Testis (tissue), 3 donors: ENCODE data around the gene TMCO1. TPM values are rescaled to one million over a fixed set of nuclear protein-coding genes. Genes with fewer than 3 reads are reported as not detected.
A peak's percentile ranks its signal among the peaks of the same experiment; 100 is the strongest.
"Not testable (repeated sequence)": the region's sequence is repeated elsewhere in the genome, so short reads cannot be mapped to it uniquely, and the experiment has no call there.

Source experiments
- DNase-seq: peaks from one replicate; pipeline ENCODE4 v3.0.0-alpha.2; 2019
- H3K27ac ChIP-seq, 2 donors: fragments of 200-600 bp; sonication (generic); one replicate each; pipeline ENCODE4 v1.5.1; 2019
- H3K27me3 ChIP-seq: fragments of 200-600 bp; sonication (generic); one replicate; pipeline ENCODE4 v1.5.1; 2019
- H3K36me3 ChIP-seq: fragments of 200-600 bp; sonication (generic); one replicate; pipeline ENCODE4 v1.5.1; 2017; ENCODE audit warnings: low read depth; ENCODE audit errors: missing control alignments
- H3K4me1 ChIP-seq: fragments of 200-600 bp; sonication (generic); one replicate; pipeline ENCODE4 v1.5.1; 2019
- H3K4me3 ChIP-seq, 2 donors: fragments of 200-600 bp; sonication (generic); one replicate each; pipeline ENCODE4 v1.5.1; 2017 to 2019
- H3K9me3 ChIP-seq: fragments of 200-600 bp; sonication (generic); one replicate; pipeline ENCODE4 v1.5.1; 2017
- POLR2A ChIP-seq: fragments of 450-650 bp; IDR thresholded peaks from one replicate; pipeline ENCODE4 v1.6.1; 2017; ENCODE audit warnings: antibody characterized with exemption, mild to moderate bottlenecking, moderate library complexity
- WGBS, 2 donors: methylation state at CpG; one replicate each; pipeline ENCODE4 v1.1.5; 2018; 5-methylcytosine and 5-hydroxymethylcytosine counted together
- intact Hi-C: fragments of 100-400 bp; cut with DNase I; formaldehyde crosslinking; loops from one replicate; pipeline ENCODE4 v1.15.1; 2023; ENCODE audit warnings: low total_unique reads
- polyA plus RNA-seq: library from polyadenylated mRNA; stranded (reverse); fragments of 350-450 nt; fragmentation: Illumina TruSeq; extraction: RNeasy Lipid Tissue Mini Kit (QIAGEN cat#74804); gene quantifications from one replicate; pipeline ENCODE4 v1.2.3, GENCODE V29; 2014; ENCODE audit warnings: low read depth, low replicate concordance; ENCODE audit not compliant: insufficient read depth
- total RNA-seq, 2 donors: library from RNA; depleted of rRNA; stranded (reverse); fragments of >200 nt; gene quantifications; one replicate each; pipeline ENCODE4 v1.2.3, GENCODE V29; 2016
- TF ChIP-seq, protein P1 (sequence below), 3 experiments: fragments of 450-650 bp in 2 of 3; fragments of 200-600 bp in 1 of 3; sonication (generic) in 1 of 3; IDR thresholded peaks; one replicate each; pipeline ENCODE4 v1.5.1; 2016 to 2019; ENCODE audit warnings: antibody characterized with exemption in 3 of 3, mild to moderate bottlenecking in 2 of 3, moderate library complexity in 1 of 3

Gene TMCO1
- total and polyA plus RNA-seq, 3 donors from 2014 or later, result 97.5 to 195 (median 114) TPM

DNA sequence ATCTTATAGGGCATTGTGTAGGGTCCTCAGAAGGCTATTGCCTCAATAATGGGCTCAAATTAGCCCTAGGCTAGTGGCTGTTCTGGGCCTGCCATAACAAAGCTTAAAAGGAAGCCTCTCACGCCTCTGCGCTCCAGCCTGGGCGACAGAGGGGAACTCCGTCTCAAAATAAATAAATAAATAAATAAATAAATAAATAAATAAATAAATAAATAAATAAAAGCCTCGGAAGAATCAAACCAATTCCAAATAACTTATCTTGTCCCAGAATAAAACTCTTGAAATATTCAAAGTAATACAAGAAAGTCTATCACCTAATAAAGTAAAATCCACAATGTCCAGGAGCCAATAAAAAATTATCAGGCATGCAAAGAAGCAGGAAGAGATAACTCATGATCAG, 55.9 kb downstream of the TMCO1 start:
- Histone ChIP-seq H3K9me3 (no peaks in the 10 kb centered on the region), H3K36me3 (no peaks in the 10 kb centered on the region), H3K27ac (no peak overlapping the region), H3K4me1 (peaks cover 4% of the 10 kb centered on the region), H3K4me3 (no peak overlapping the region), H3K27me3 (no peaks in the 10 kb centered on the region)
- no peak for DNase-seq
- TF ChIP-seq POLR2A, result no peak
- TF ChIP-seq, protein P1, sequence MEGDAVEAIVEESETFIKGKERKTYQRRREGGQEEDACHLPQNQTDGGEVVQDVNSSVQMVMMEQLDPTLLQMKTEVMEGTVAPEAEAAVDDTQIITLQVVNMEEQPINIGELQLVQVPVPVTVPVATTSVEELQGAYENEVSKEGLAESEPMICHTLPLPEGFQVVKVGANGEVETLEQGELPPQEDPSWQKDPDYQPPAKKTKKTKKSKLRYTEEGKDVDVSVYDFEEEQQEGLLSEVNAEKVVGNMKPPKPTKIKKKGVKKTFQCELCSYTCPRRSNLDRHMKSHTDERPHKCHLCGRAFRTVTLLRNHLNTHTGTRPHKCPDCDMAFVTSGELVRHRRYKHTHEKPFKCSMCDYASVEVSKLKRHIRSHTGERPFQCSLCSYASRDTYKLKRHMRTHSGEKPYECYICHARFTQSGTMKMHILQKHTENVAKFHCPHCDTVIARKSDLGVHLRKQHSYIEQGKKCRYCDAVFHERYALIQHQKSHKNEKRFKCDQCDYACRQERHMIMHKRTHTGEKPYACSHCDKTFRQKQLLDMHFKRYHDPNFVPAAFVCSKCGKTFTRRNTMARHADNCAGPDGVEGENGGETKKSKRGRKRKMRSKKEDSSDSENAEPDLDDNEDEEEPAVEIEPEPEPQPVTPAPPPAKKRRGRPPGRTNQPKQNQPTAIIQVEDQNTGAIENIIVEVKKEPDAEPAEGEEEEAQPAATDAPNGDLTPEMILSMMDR (IDR thresholded peaks at IDR 0.05), result no peak
- intact Hi-C loops, result no loop called here
- WGBS, 2 donors, result 81 to 94% methylated on average over 5 of the region's 5 CpGs

DNA sequence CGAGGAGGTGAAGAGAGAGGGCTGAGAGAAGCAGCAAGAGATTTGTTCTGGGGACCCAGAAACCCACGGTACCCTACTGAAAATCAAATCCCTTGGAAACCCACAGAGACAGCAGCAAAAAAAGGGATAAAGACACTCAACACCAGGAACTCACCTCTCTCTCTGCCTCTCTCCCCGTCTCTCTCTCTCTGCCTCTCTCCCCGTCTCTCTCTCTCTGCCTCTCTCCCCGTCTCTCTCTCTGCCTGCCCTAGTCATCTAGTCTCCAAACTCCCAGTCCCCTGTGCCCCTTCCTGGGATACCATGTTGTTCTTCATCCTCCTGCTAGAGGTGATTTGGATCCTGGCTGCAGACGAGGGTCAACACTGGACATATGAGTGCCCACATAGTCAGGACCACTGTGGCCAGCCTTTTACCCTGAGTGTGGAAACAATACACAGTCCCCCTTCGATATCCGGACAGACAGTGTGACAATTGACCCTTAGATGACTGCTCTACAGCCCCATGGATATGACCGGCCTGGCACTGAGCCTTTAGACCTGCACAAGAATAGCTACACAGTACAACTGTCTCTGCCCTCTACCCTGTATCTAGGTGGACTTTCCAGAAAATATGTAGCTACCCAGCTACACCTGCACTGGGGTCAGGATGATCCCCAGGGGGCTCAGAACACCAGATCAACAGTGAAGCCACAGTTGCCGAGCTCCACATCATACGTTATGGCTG, 60.5 kb downstream of the TMCO1 start:
- Histone ChIP-seq H3K4me3 (no peak overlapping the region), H3K36me3 (no peaks in the 10 kb centered on the region), H3K9me3 (no peaks in the 10 kb centered on the region), H3K4me1 (no peaks in the 10 kb centered on the region), H3K27me3 (no peaks in the 10 kb centered on the region), H3K27ac (no peak overlapping the region)
- no peak for TF ChIP-seq POLR2A
- TF ChIP-seq, protein P1 (IDR thresholded peaks at IDR 0.05), result no peak
- 73 to 87% methylated on average over 9 to 11 of the region's 11 CpGs for WGBS, 2 donors
- DNase-seq, result no peak
- intact Hi-C loops, result no loop called here

DNA sequence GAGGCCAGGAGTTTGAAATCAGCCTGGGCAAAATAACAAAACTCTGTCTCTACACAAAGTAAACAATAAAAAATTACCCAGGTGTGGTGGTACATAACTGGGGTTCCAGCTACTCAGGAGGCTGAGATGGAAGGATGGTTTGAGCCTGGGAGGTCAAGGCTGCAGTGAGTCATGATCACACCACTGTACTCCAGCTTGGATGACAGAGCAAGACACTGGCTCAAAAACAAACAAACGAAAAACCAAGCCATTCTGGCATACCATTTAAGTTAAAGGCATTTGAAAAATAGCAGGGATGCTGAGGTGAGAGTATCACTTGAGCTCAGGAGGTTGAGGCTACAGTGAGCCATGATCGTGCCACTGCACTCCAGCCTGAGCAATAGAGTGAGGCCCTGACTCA, 65.0 kb downstream of the TMCO1 start:
- Histone ChIP-seq H3K36me3 (no peaks in the 10 kb centered on the region), H3K9me3 (no peaks in the 10 kb centered on the region), H3K27me3 (no peaks in the 10 kb centered on the region), H3K27ac (no peak overlapping the region), H3K4me1 (no peaks in the 10 kb centered on the region), H3K4me3 (no peak overlapping the region)
- intact Hi-C loops, result no loop called here
- no peak for DNase-seq
- TF ChIP-seq, protein P1 (IDR thresholded peaks at IDR 0.05), result no peak
- TF ChIP-seq POLR2A, result no peak
- WGBS, 2 donors, result 83 to 89% methylated on average over 2 of the region's 2 CpGs

DNA sequence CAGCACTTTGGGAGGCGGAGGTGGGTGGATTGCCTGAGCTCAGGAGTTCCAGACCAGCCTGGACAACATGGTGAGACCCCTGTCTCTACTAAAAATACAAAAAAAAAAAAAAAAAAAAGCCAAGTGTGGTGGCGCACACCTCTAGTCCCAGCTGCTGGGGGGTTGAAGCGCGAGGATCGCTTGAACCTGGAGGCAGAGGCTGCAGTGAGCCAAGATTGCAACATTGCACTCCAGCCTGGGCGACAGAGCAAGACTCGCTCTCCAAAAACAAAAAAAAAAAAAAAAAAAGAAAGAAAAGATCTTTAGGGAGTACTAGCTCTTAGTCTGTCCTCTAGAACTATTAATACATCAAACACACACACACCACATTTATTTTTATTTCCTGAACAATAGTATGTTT, 66.7 kb downstream of the TMCO1 start:
- DNase-seq, H3K9me3 ChIP-seq, H3K4me3 ChIP-seq, intact Hi-C loops, H3K4me1 ChIP-seq, H3K27ac ChIP-seq, H3K27me3 ChIP-seq, H3K36me3 ChIP-seq: not testable (repeated sequence)
- WGBS, 2 donors, result 57 to 79% methylated on average over 7 of the region's 7 CpGs

DNA sequence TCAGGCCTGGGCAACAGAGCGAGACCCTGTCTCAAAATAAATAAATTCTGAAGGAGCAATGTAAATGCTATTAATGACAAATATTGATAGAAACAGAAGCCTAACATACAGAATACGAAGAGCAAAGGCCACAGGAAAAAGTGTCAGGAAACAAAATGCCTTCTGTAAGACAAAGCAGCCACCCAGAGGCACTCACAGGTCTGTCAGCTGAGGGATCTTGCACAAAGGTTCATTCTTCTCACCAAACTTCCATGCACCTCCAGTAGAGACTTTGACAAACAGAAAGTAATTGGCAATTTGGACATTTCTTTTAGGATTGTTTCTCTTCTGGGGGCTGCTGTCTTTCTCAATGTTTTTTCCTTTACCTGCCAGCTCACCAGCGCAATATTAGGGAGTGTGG, 69.1 kb downstream of the TMCO1 start:
- DNase-seq, result peak; percentile 29
- no peak overlapping the region for H3K4me3 ChIP-seq
- no peaks in the 10 kb centered on the region for H3K36me3 ChIP-seq
- no peaks in the 10 kb centered on the region for H3K9me3 ChIP-seq
- peaks cover 9% of the 10 kb centered on the region for H3K4me1 ChIP-seq
- intact Hi-C loops, result no loop called here
- WGBS, 2 donors, result 65 to 77% methylated on average over 3 of the region's 3 CpGs
- no peak overlapping the region for H3K27ac ChIP-seq
- no peak for TF ChIP-seq POLR2A
- TF ChIP-seq, protein P1 (IDR thresholded peaks at IDR 0.05), result no peak
- no peaks in the 10 kb centered on the region for H3K27me3 ChIP-seq
